Upper lobe of left lung (tissue), 6 donors: Measurements from ENCODE around the gene HIF1A. TPM values are rescaled to one million over a fixed set of nuclear protein-coding genes. Genes with fewer than 3 reads are reported as not detected.

ENCODE experiments used
- ATAC-seq, 2 donors: fragments of 200-7000 bp; cut with Tn5 transposase; one replicate each; pipeline ENCODE4 v1.9.1; 2022; ENCODE audit warnings: mild to moderate bottlenecking in 2 of 2, moderate library complexity in 2 of 2; ENCODE audit not compliant: low FRiP score in 2 of 2
- DNase-seq, 2 donors: peaks; one replicate each; pipeline ENCODE4 v3.0.0-alpha.2; 2019 to 2020
- H3K27ac ChIP-seq, 4 donors: fragments of 200-600 bp; sonication (generic); one replicate each; pipeline ENCODE4 v1.5.1; 2016 to 2019
- H3K27me3 ChIP-seq, 4 donors: fragments of 200-600 bp; sonication (generic); one replicate each; pipeline ENCODE4 v1.5.1; 2017 to 2019
- H3K36me3 ChIP-seq, 4 donors: fragments of 200-600 bp; sonication (generic); one replicate each; pipeline ENCODE4 v1.5.1; 2016 to 2019
- H3K4me1 ChIP-seq, 4 donors: fragments of 200-600 bp; sonication (generic); one replicate each; pipeline ENCODE4 v1.5.1; 2018 to 2019
- H3K4me3 ChIP-seq, 4 donors: fragments of 200-600 bp; sonication (generic); one replicate each; pipeline ENCODE4 v1.5.1; 2017 to 2019; ENCODE audit warnings: mild to moderate bottlenecking in 2 of 4, moderate library complexity in 1 of 4
- H3K9me3 ChIP-seq, 4 donors: fragments of 200-600 bp; sonication (generic); one replicate each; pipeline ENCODE4 v1.5.1; 2018 to 2019
- CTCF ChIP-seq, 6 experiments: fragments of 450-650 bp in 4 of 6; fragments of 200-600 bp in 2 of 6; sonication (generic) in 2 of 6; IDR thresholded peaks; one replicate each; pipeline ENCODE4 v1.5.1; 2016 to 2019; ENCODE audit warnings: antibody characterized with exemption in 6 of 6
- EP300 ChIP-seq, 4 donors: sonication (generic); formaldehyde crosslinking; IDR thresholded peaks; one replicate each; pipeline ENCODE4 v1.5.1; 2017; ENCODE audit warnings: antibody characterized with exemption in 4 of 4, control low read depth in 2 of 4
- POLR2A ChIP-seq, 4 donors: fragments of 450-650 bp; IDR thresholded peaks; one replicate each; pipeline ENCODE4 v1.5.1; 2016 to 2017; ENCODE audit warnings: antibody characterized with exemption in 4 of 4, mild to moderate bottlenecking in 2 of 4
- POLR2AphosphoS5 ChIP-seq, 2 donors: sonication (generic); formaldehyde crosslinking; IDR thresholded peaks; one replicate each; pipeline ENCODE4 v1.5.1; 2017; ENCODE audit warnings: antibody characterized with exemption in 2 of 2
- WGBS, 2 donors: methylation state at CpG; one replicate each; pipeline ENCODE4 v1.1.5; 2017 to 2018; 5-methylcytosine and 5-hydroxymethylcytosine counted together
- total RNA-seq, 6 donors: library from RNA; depleted of rRNA in 4 of 6; stranded (reverse); fragments of >200 nt in 4 of 6; gene quantifications; one replicate each; pipeline versions ENCODE4 v1.1.0 to v1.2.1, GENCODE V29; 2016 to 2021
- donor health status: DM: no; HTN: no; CAD: no; lungs with moderate emphysema.
- donor health status: DM: no; HTN: yes; CAD: no; lungs with severe emphysema.

HIF1A gene
- total RNA-seq, 6 donors from 2014 or later = 72.1 to 131 (median 116) TPM

GRCh38 chr14:61678975-61679374 lies 16.3 kb upstream of the HIF1A start:
- Histone ChIP-seq H3K27ac (no peak overlapping the region), H3K27me3 (no peaks in the 10 kb centered on the region), H3K9me3 (no peaks in the 10 kb centered on the region), H3K4me1 (no peaks in the 10 kb centered on the region), H3K36me3 (no peaks in the 10 kb centered on the region), H3K4me3 (no peak overlapping the region)
- no peak for ATAC-seq
- WGBS, 2 donors = 68 to 84% methylated on average over 2 of the region's 2 CpGs
- DNase-seq = no peak
- TF ChIP-seq POLR2A (IDR thresholded peaks at IDR 0.05) = no peak
- no peak for TF ChIP-seq EP300 (IDR thresholded peaks at IDR 0.05)
- no peak for TF ChIP-seq CTCF (IDR thresholded peaks at IDR 0.05)
- no peak for TF ChIP-seq POLR2AphosphoS5 (IDR thresholded peaks at IDR 0.05)

- no peaks in the 10 kb centered on the region for H3K36me3 ChIP-seq
- WGBS, 2 donors = 94 to 97% methylated on average over 6 of the region's 6 CpGs
- no peak for ATAC-seq
- no peaks in the 10 kb centered on the region for H3K9me3 ChIP-seq
- no peak overlapping the region for H3K27ac ChIP-seq
- no peak for DNase-seq
- no peaks in the 10 kb centered on the region for H3K27me3 ChIP-seq
- H3K4me1 ChIP-seq = no peaks in the 10 kb centered on the region
- TF ChIP-seq CTCF (IDR thresholded peaks at IDR 0.05) = no peak
- no peak for TF ChIP-seq EP300 (IDR thresholded peaks at IDR 0.05)
- TF ChIP-seq POLR2AphosphoS5 (IDR thresholded peaks at IDR 0.05) = no peak
- TF ChIP-seq POLR2A (IDR thresholded peaks at IDR 0.05) = no peak
- H3K4me3 ChIP-seq = no peak overlapping the region
Observed at GRCh38 chr14:61681413-61681812, 13.9 kb upstream of the HIF1A start.

- 96 to 97% methylated on average over 2 of the region's 2 CpGs for WGBS, 2 donors
- Histone ChIP-seq H3K36me3 (no peaks in the 10 kb centered on the region), H3K27me3 (no peaks in the 10 kb centered on the region), H3K27ac (no peak overlapping the region), H3K9me3 (no peaks in the 10 kb centered on the region), H3K4me1 (no peaks in the 10 kb centered on the region), H3K4me3 (no peak overlapping the region)
- TF ChIP-seq POLR2A (IDR thresholded peaks at IDR 0.05) = no peak
- no peak for TF ChIP-seq POLR2AphosphoS5 (IDR thresholded peaks at IDR 0.05)
- no peak for TF ChIP-seq CTCF (IDR thresholded peaks at IDR 0.05)
- no peak for TF ChIP-seq EP300 (IDR thresholded peaks at IDR 0.05)
- DNase-seq (no peak), ATAC-seq (no peak)
Observed at GRCh38 chr14:61683108-61683507, 12.2 kb upstream of the HIF1A start.

- Histone ChIP-seq H3K36me3 (no peaks in the 10 kb centered on the region), H3K27me3 (no peaks in the 10 kb centered on the region), H3K9me3 (no peaks in the 10 kb centered on the region), H3K27ac (no peak overlapping the region), H3K4me1 (peaks cover 0 to 8% (median 6%) of the 10 kb centered on the region in 4 donors), H3K4me3 (no peak overlapping the region)
- DNase-seq (no peak), ATAC-seq (no peak)
- TF ChIP-seq POLR2AphosphoS5 (IDR thresholded peaks at IDR 0.05) (no peak), POLR2A (IDR thresholded peaks at IDR 0.05) (no peak), EP300 (IDR thresholded peaks at IDR 0.05) (no peak), CTCF (IDR thresholded peaks at IDR 0.05) (no peak)
- WGBS, 2 donors = 62 to 63% methylated on average over 3 of the region's 3 CpGs
Observed at GRCh38 chr14:61690039-61690438, 5.3 kb upstream of the HIF1A start.

GRCh38 chr14:61690982-61691381 lies 4.3 kb upstream of the HIF1A start:
- TF ChIP-seq POLR2AphosphoS5 (IDR thresholded peaks at IDR 0.05) = no peak
- TF ChIP-seq EP300 (IDR thresholded peaks at IDR 0.05) = no peak
- TF ChIP-seq CTCF (IDR thresholded peaks at IDR 0.05) = no peak
- TF ChIP-seq POLR2A (IDR thresholded peaks at IDR 0.05) = no peak
- Histone ChIP-seq H3K4me3 (no peak overlapping the region), H3K36me3 (no peaks in the 10 kb centered on the region), H3K9me3 (no peaks in the 10 kb centered on the region), H3K4me1 (peaks cover 0 to 8% (median 6%) of the 10 kb centered on the region in 4 donors), H3K27ac (no peak overlapping the region), H3K27me3 (no peaks in the 10 kb centered on the region)
- WGBS, 2 donors = 90 to 96% methylated on average over 2 of the region's 2 CpGs
- ATAC-seq (no peak), DNase-seq (no peak)
